AG04450 (cell line): Measurements from ENCODE around the gene RRP7A. TPM values are rescaled to one million over a fixed set of nuclear protein-coding genes. Genes with fewer than 3 reads are reported as not detected.
A peak's percentile ranks its signal among the peaks of the same experiment; 100 is the strongest.
"Not testable (repeated sequence)": the region's sequence is repeated elsewhere in the genome, so short reads cannot be mapped to it uniquely, and the experiment has no call there.

Experiments
- CTCF ChIA-PET: fragments of 300-600, 350-600 bp; formaldehyde crosslinking; extraction: SDS; loops from one replicate; lab custom pipeline; 2022; ENCODE audit warnings: antibody characterized with exemption, inconsistent platforms; lab: Charles Lee
- POLR2A ChIA-PET: fragments of 350-600 bp; formaldehyde crosslinking; extraction: SDS; loops from one replicate; lab custom pipeline; 2021; ENCODE audit warnings: antibody characterized with exemption, inconsistent platforms; lab: Yijun Ruan, JAX
- DNase-seq: peaks from one replicate; pipeline ENCODE4 v3.0.0-alpha.2; 2011; ENCODE audit warnings: low read depth, low spot score
- H3K27ac ChIP-seq: one replicate; pipeline ENCODE4 v1.5.1; 2012; ENCODE audit warnings: low read depth, low read length, control low read depth
- H3K27me3 ChIP-seq: one replicate; pipeline ENCODE4 v1.6.0; 2012; ENCODE audit warnings: low read length; ENCODE audit not compliant: control insufficient read depth, insufficient read depth
- H3K4me3 ChIP-seq: 2 replicates; pipeline ENCODE4 v1.5.1; 2011; ENCODE audit warnings: mild to moderate bottlenecking, low read depth, low read length, control low read depth
- H3K9me3 ChIP-seq: 2 replicates; pipeline ENCODE4 v1.5.1; 2012; ENCODE audit warnings: low read length; ENCODE audit not compliant: control insufficient read depth, insufficient read depth
- polyA plus RNA-seq: library from polyadenylated mRNA; depleted of rRNA; stranded (reverse); fragments of >200 nt; gene quantifications from 2 replicates; pipeline ENCODE4 v1.2.3, GENCODE V29; 2011
- TF ChIP-seq, protein P1 (sequence below): IDR thresholded peaks from 2 replicates; pipeline ENCODE4 v1.5.1; 2011; ENCODE audit warnings: low read depth, low read length, control low read depth, inconsistent platforms

Gene RRP7A
- polyA plus RNA-seq, 1 experiment = 17.4 TPM

DNA sequence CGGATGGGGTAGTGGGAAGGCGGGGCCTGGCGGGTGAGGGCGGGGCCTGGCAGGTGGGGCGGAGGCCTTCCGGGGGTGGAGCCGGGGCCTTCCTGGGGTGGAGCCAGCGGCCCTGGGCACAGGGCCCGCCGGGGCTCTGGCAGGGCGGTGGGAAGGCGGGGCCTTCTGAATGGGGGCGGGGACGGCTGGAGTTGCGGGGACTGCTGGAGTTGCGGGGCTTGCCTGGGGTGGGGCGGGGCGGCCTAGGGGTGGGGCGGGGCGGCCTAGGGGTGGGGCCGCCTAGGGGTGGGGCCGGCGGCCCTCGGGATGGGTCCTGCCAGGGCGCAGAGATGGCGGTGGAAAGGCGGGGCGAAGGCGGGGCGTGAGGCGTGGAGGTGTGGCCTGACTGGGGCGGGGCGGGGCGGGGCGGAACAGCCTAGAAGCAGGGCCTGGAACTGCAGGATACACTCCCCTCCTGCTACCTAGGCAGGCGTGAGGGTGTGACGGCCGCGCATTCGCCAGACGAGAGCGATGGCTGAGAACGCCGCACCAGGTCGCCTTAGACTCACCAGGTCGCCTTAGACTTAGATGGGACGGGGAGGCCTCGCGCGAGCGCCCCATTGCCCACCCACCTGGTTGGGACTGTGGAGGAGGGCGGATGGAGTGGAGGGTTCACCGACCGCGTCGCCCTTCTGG is 19.3 kb downstream of the RRP7A start:
- Histone ChIP-seq H3K9me3 (no peaks in the 10 kb centered on the region), H3K4me3 (peak overlapping the region; percentile 48), H3K27ac (no peak overlapping the region), H3K27me3 (peaks cover 2% of the 10 kb centered on the region)
- ChIA-PET CTCF (no interaction called here), POLR2A (no interaction called here)
- TF ChIP-seq, protein P1, sequence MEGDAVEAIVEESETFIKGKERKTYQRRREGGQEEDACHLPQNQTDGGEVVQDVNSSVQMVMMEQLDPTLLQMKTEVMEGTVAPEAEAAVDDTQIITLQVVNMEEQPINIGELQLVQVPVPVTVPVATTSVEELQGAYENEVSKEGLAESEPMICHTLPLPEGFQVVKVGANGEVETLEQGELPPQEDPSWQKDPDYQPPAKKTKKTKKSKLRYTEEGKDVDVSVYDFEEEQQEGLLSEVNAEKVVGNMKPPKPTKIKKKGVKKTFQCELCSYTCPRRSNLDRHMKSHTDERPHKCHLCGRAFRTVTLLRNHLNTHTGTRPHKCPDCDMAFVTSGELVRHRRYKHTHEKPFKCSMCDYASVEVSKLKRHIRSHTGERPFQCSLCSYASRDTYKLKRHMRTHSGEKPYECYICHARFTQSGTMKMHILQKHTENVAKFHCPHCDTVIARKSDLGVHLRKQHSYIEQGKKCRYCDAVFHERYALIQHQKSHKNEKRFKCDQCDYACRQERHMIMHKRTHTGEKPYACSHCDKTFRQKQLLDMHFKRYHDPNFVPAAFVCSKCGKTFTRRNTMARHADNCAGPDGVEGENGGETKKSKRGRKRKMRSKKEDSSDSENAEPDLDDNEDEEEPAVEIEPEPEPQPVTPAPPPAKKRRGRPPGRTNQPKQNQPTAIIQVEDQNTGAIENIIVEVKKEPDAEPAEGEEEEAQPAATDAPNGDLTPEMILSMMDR = no peak
- no peak for DNase-seq

DNA sequence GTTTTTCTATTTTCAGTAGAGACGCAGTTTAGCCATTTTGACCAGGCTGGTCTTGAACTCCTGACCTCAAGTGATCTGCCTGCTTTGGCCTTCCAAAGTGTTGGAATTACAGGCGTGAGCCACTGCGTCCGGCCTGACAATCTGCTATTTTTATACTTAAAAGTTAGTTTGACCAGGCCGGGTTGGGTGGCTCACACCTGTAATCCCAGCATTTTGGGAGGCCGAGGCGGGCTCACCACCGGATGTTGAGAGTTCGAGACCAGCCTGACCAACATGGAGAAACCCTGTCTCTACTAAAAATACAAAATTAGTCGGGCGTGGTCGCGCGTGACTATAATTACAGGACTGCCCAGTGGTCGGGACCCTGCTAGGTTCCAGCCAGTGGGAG is 19.8 kb downstream of the RRP7A start:
- peak overlapping the region; percentile 27; the same call in 1 of the 2 replicates for H3K4me3 ChIP-seq
- H3K27me3 ChIP-seq, H3K9me3 ChIP-seq, DNase-seq, CTCF ChIA-PET, POLR2A ChIA-PET, H3K27ac ChIP-seq: not testable (repeated sequence)

- H3K9me3 ChIP-seq, POLR2A ChIA-PET, H3K27me3 ChIP-seq, H3K4me3 ChIP-seq, H3K27ac ChIP-seq, DNase-seq, CTCF ChIA-PET: not testable (repeated sequence)
These were observed 24.0 kb downstream of the RRP7A start for GRCh38 chr22:42495533-42496141.

DNA sequence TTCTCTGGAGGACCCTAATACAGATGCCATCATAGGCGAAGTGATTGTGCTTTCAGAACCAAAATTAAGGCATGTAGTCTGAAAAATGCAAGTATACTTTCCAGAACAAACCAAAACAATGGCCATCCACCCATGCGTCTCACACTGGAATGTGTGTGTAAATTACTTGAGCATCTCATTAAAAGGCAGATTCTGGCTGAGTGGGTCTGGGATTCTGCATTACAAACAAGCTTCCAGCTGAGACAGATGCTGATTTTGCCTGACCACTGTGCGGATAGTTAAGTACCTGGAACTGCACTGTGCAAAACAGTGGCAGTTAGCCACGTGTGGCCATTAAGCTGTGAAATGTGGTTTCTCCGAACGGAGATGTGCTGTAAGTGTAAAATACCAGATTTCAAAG is 26.2 kb downstream of the RRP7A start:
- ChIA-PET CTCF (no interaction called here), POLR2A (no interaction called here)
- H3K27ac ChIP-seq = no peak overlapping the region
- TF ChIP-seq, protein P1 = no peak
- DNase-seq = no peak
- peaks cover 2% of the 10 kb centered on the region for H3K27me3 ChIP-seq
- H3K9me3 ChIP-seq = no peaks in the 10 kb centered on the region; the same call in 1 of the 2 replicates
- no peak overlapping the region for H3K4me3 ChIP-seq

DNA sequence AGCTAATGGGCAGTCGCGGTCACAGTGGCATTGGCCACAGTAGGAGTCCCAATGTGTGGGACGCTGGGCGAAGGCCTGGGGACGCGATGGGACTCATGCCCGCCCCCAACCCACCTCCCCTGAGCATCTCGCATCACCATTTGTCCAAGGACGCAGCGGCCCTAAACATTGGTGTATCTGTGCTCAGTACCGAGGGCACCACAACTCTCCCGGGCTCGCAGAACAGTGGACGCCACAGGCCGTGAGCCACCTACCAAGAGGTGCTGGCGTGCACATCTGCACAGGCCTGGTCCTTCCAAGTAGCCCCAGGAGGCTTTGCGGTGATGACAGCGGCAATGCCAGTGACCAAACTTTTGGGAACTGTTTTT is 27.3 kb downstream of the RRP7A start:
- Histone ChIP-seq H3K9me3 (no peaks in the 10 kb centered on the region; the same call in 1 of the 2 replicates), H3K27me3 (peaks cover 2% of the 10 kb centered on the region), H3K27ac (no peak overlapping the region), H3K4me3 (no peak overlapping the region)
- ChIA-PET POLR2A (no interaction called here), CTCF (no interaction called here)
- TF ChIP-seq, protein P1 = no peak
- no peak for DNase-seq

GRCh38 chr22:42490243-42490832 is 29.3 kb downstream of the RRP7A start:
- ChIA-PET POLR2A (no interaction called here), CTCF (no interaction called here)
- TF ChIP-seq, protein P1 = no peak
- no peak for DNase-seq
- Histone ChIP-seq H3K4me3 (no peak overlapping the region), H3K27me3 (peaks cover 2% of the 10 kb centered on the region), H3K27ac (no peak overlapping the region), H3K9me3 (no peaks in the 10 kb centered on the region; the same call in 1 of the 2 replicates)
